Endothelial cell of umbilical vein (primary cell): Measurements from ENCODE around the gene SRP19. TPM values are rescaled to one million over a fixed set of nuclear protein-coding genes. Genes with fewer than 3 reads are reported as not detected.

Experiments
- BruUV-seq: library from RNA; stranded (reverse); fragments of 400-500 nt; replicated peaks from 2 replicates; lab custom pipeline; 2021; lab: Mats Ljungman, UMichigan
- CTCF ChIA-PET: fragments of 300-600, 350-600 bp; sonication (Branson Sonifier 250); formaldehyde crosslinking; loops from one replicate; lab custom pipeline; 2021; ENCODE audit warnings: antibody characterized with exemption, inconsistent platforms; lab: Charles Lee
- POLR2A ChIA-PET: fragments of 300-600, 350-600 bp; sonication (Branson Sonifier 250); formaldehyde crosslinking; loops from one replicate; lab custom pipeline; 2021; ENCODE audit warnings: antibody characterized with exemption, inconsistent platforms; lab: Charles Lee
- DNase-seq: peaks from one replicate; pipeline ENCODE4 v3.0.0-alpha.2; 2011; ENCODE audit warnings: low read depth, low spot score
- FAIRE-seq: peaks from 2 replicates; lab custom pipeline; 2011; peaks lifted over from hg19 to GRCh38; lab: Jason Lieb, UNC
- H2AFZ ChIP-seq: 2 replicates; pipeline ENCODE4 v1.6.0; 2012; ENCODE audit warnings: low read depth, low read length, control low read depth, inconsistent platforms
- H3K27ac ChIP-seq: 2 replicates; pipeline ENCODE4 v1.5.1; 2011; ENCODE audit warnings: low read depth, mild to moderate bottlenecking, control low read depth, low read length, moderate library complexity; ENCODE audit not compliant: insufficient read depth
- H3K27me3 ChIP-seq, 2 experiments: 2 replicates each; pipeline versions ENCODE4 v1.6.0 to v1.6.1; 2011; ENCODE audit warnings: low read length in 2 of 2, mixed read lengths in 1 of 2; ENCODE audit not compliant: control insufficient read depth in 2 of 2, insufficient read depth in 2 of 2
- H3K36me3 ChIP-seq, 2 experiments: 2 replicates in 1 of 2; 3 replicates in 1 of 2; pipeline ENCODE4 v1.5.1; 2011; ENCODE audit warnings: low read length in 2 of 2, mild to moderate bottlenecking in 1 of 2, moderate library complexity in 1 of 2; ENCODE audit not compliant: control insufficient read depth in 2 of 2, insufficient read depth in 2 of 2; ENCODE audit errors: extremely low read depth in 1 of 2
- H3K4me1 ChIP-seq: 3 replicates; pipeline ENCODE4 v1.5.1; 2011; ENCODE audit warnings: mild to moderate bottlenecking, low read length; ENCODE audit not compliant: control insufficient read depth, insufficient read depth; ENCODE audit errors: extremely low read depth
- H3K4me2 ChIP-seq: 2 replicates; pipeline ENCODE4 v1.6.1; 2011; ENCODE audit warnings: low read length, control low read depth, mixed read lengths; ENCODE audit not compliant: insufficient read depth
- H3K4me3 ChIP-seq, 3 experiments: fragments of 200-600 bp in 1 of 3; sonication (generic), shearing (Covaris generic) in 1 of 3; replicated peaks in 1 of 3; 2 replicates each; pipeline ENCODE4 v1.5.1; 2011 to 2016; ENCODE audit warnings: control low read depth in 3 of 3, low read length in 3 of 3, mild to moderate bottlenecking in 2 of 3, inconsistent platforms in 1 of 3, low read depth in 1 of 3, moderate library complexity in 1 of 3; ENCODE audit not compliant: insufficient read depth in 1 of 3
- H3K79me2 ChIP-seq: 2 replicates; pipeline ENCODE4 v1.6.0; 2012; ENCODE audit warnings: low read length, inconsistent platforms; ENCODE audit not compliant: control insufficient read depth, insufficient read depth
- H3K9ac ChIP-seq: replicated peaks from 2 replicates; pipeline ENCODE3; 2011; ENCODE audit warnings: low read length, control low read depth; ENCODE audit not compliant: insufficient read depth; ENCODE audit errors: extremely low read depth
- H3K9me1 ChIP-seq: replicated peaks from 3 replicates; pipeline ENCODE4 v1.6.0; 2011; ENCODE audit warnings: mild to moderate bottlenecking, low read length; ENCODE audit not compliant: control insufficient read depth, insufficient read depth; ENCODE audit errors: extremely low read depth
- H3K9me3 ChIP-seq: replicated peaks from 2 replicates; pipeline ENCODE4 v1.5.1; 2012; ENCODE audit warnings: low read length, inconsistent platforms; ENCODE audit not compliant: control insufficient read depth, insufficient read depth
- H4K20me1 ChIP-seq: replicated peaks from 2 replicates; pipeline ENCODE3; 2011; ENCODE audit warnings: mild to moderate bottlenecking, low read length; ENCODE audit not compliant: control insufficient read depth, insufficient read depth; ENCODE audit errors: extremely low read depth
- CTCF ChIP-seq, 2 donors: IDR thresholded peaks; 1 replicate in 1 of 2; 2 replicates in 1 of 2; pipeline ENCODE4 v1.5.1; 2011; ENCODE audit warnings: low read length in 2 of 2, mild to moderate bottlenecking in 2 of 2, moderate library complexity in 2 of 2, control low read depth in 1 of 2, inconsistent platforms in 1 of 2, low read depth in 1 of 2; ENCODE audit not compliant: insufficient read depth in 1 of 2; ENCODE audit errors: extremely low read depth in 1 of 2
- EZH2 ChIP-seq: IDR thresholded peaks from 2 replicates; pipeline ENCODE4 v1.6.1; 2012; ENCODE audit warnings: borderline replicate concordance, low read depth, mild to moderate bottlenecking, moderate library complexity, low read length, inconsistent platforms; ENCODE audit not compliant: severe bottlenecking
- FOS ChIP-seq: IDR thresholded peaks from 2 replicates; pipeline ENCODE4 v1.6.1; 2011; ENCODE audit warnings: mild to moderate bottlenecking, low read length, moderate library complexity, borderline replicate concordance; ENCODE audit not compliant: insufficient read depth
- GATA2 ChIP-seq: IDR thresholded peaks from 2 replicates; pipeline ENCODE4 v1.7.0; 2011; ENCODE audit warnings: low read depth, mild to moderate bottlenecking, moderate library complexity, mixed read lengths, low read length; ENCODE audit not compliant: insufficient read length, insufficient read depth
- JUN ChIP-seq: IDR thresholded peaks from 2 replicates; pipeline ENCODE4 v1.6.1; 2011; ENCODE audit warnings: borderline replicate concordance, low read depth; ENCODE audit not compliant: insufficient read length, insufficient read depth
- MAX ChIP-seq: IDR thresholded peaks from 2 replicates; pipeline ENCODE4 v1.6.1; 2011; ENCODE audit not compliant: insufficient read depth, insufficient read length
- MYC ChIP-seq: IDR thresholded peaks from one replicate; pipeline ENCODE4 v1.6.1; 2011; ENCODE audit warnings: mild to moderate bottlenecking, low read depth, low read length
- POLR2A ChIP-seq: IDR thresholded peaks from 2 replicates; pipeline ENCODE4 v1.6.1; 2012; ENCODE audit warnings: low read depth, mild to moderate bottlenecking, control low read depth, low read length
- POLR2AphosphoS5 ChIP-seq: IDR thresholded peaks from 2 replicates; pipeline ENCODE4 v1.6.1; 2012; ENCODE audit warnings: low read depth, mild to moderate bottlenecking, control low read depth, low read length, moderate library complexity; ENCODE audit not compliant: insufficient read depth
- dilution Hi-C: fragments of 300-500 bp; cut with MboI; formaldehyde crosslinking; loops from one replicate; pipeline ENCODE4 v1.15.0; 2019; ENCODE audit warnings: low sequenced_read_pairs; ENCODE audit not compliant: extremely low pct_ligation_motif_present
- intact Hi-C: fragments of 100-400 bp; cut with micrococcal nuclease; formaldehyde crosslinking; loops from one replicate; pipeline ENCODE4 v1.10.0; 2022
- polyA plus RNA-seq, 4 experiments: library from polyadenylated mRNA; depleted of rRNA in 3 of 4; stranded (reverse) in 3 of 4; unstranded in 1 of 4; fragments of >200 nt; gene quantifications; 2 replicates each; pipeline versions ENCODE4 v1.2.1 to v1.2.3, GENCODE V29; 2011 to 2012; ENCODE audit warnings: missing spikeins in 1 of 4
- total RNA-seq: library from RNA; stranded (reverse); gene quantifications from 2 replicates; pipeline ENCODE4 v1.2.3, GENCODE V29; 2021

The SRP19 gene
- total and polyA plus RNA-seq, 2 donors (not counting 3 experiments of a cell fraction or from before 2014, with no cell fraction given): 28.6 to 69.4 TPM

GRCh38 chr5:112869948-112870347, 8.9 kb downstream of the SRP19 start:
- Histone ChIP-seq H3K9ac (no peak overlapping the region), H3K4me2 (no peak overlapping the region), H3K27ac (no peak overlapping the region), H3K9me1 (no peaks in the 10 kb centered on the region), H3K27me3 (no peaks in the 10 kb centered on the region), H4K20me1 (no peaks in the 10 kb centered on the region), H3K79me2 (no peaks in the 10 kb centered on the region), H3K36me3 (peaks cover 11 to 14% of the 10 kb centered on the region in 2 experiments), H3K4me1 (no peaks in the 10 kb centered on the region), H3K4me3 (no peak overlapping the region), H3K9me3 (no peaks in the 10 kb centered on the region), H2AFZ (no peak overlapping the region)
- TF ChIP-seq JUN (no peak), MAX (no peak), GATA2 (no peak), CTCF (IDR thresholded peaks at IDR 0.05; ENCODE audit: extremely low read depth in 1 of 2, insufficient read depth in 1 of 2, low read depth in 1 of 2, low read length in 2 of 2) (no peak), POLR2AphosphoS5 (no peak), FOS (no peak), POLR2A (no peak), MYC (no peak), EZH2 (no peak)
- BruUV-seq: no TSS peak
- dilution Hi-C loops (no loop called here), intact Hi-C loops (no loop called here)
- FAIRE-seq (no peak), DNase-seq (no peak)
- CTCF ChIA-PET: interaction anchor here (1.7 to 3.0 kb wide), 2 partner anchors 17 to 22 kb away, joined by 4 to 11 read pairs; no protein-coding TSS in a partner anchor
- POLR2A ChIA-PET: no interaction called here
